Ascending aorta (tissue), 2 donors: ENCODE results near the gene NCAPD3. TPM values are rescaled to one million over a fixed set of nuclear protein-coding genes. Genes with fewer than 3 reads are reported as not detected.

Source experiments
- DNase-seq, 2 donors: peaks; one replicate each; pipeline ENCODE4 v3.0.0-alpha.2; 2019; ENCODE audit warnings: low spot score in 2 of 2
- H3K27ac ChIP-seq, 2 donors: fragments of 200-600 bp; sonication (generic); one replicate each; pipeline ENCODE4 v1.5.1; 2016 to 2017; ENCODE audit warnings: mild to moderate bottlenecking in 1 of 2
- H3K27me3 ChIP-seq: fragments of 200-600 bp; sonication (generic); one replicate; pipeline ENCODE4 v1.5.1; 2017
- H3K36me3 ChIP-seq, 2 donors: fragments of 200-600 bp; sonication (generic); one replicate each; pipeline ENCODE4 v1.5.1; 2016
- H3K4me1 ChIP-seq, 2 donors: fragments of 200-600 bp; sonication (generic); one replicate each; pipeline ENCODE4 v1.5.1; 2016 to 2017; ENCODE audit warnings: mild to moderate bottlenecking in 1 of 2
- H3K4me3 ChIP-seq, 2 donors: fragments of 200-600 bp; sonication (generic); one replicate each; pipeline ENCODE4 v1.5.1; 2016 to 2017; ENCODE audit warnings: mild to moderate bottlenecking in 1 of 2
- H3K9me3 ChIP-seq, 2 donors: fragments of 200-600 bp; sonication (generic); one replicate each; pipeline ENCODE4 v1.5.1; 2016
- intact Hi-C: fragments of 100-400 bp; cut with DNase I; formaldehyde crosslinking; loops from one replicate; pipeline ENCODE4 v1.15.1; 2023
- total RNA-seq: library from RNA; depleted of rRNA; stranded (reverse); fragments of >200 nt; gene quantifications from one replicate; pipeline ENCODE4 v1.1.0, GENCODE V29; 2016
- TF ChIP-seq, protein P1 (sequence below), 3 experiments: fragments of 200-600 bp in 2 of 3; fragments of 450-650 bp in 1 of 3; sonication (generic) in 2 of 3; IDR thresholded peaks; one replicate each; pipeline ENCODE4 v1.5.1; 2016 to 2019; ENCODE audit warnings: antibody characterized with exemption in 3 of 3, mild to moderate bottlenecking in 1 of 3, moderate library complexity in 1 of 3

Gene NCAPD3
- total RNA-seq, 1 donor from 2014 or later, result 4.8 TPM

DNA sequence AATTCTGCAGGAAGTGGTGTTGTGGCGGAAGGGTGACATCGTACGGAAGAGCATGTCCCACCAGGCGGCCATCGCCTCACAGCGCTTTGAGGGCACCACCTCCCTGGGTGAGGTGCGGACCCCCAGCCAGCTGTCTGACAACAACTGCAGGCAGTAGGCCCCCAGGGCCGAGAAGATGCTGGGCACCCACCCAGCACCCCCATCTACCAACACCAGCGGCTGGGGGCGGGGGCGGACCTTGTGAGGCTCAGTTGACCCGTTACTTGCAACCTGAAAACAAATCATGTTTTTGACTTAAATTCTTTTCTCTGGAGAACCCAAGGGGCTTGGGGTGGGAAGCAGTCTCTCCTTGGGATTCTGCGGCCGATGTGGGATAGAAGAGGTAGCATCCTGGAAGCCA is 21.7 kb upstream of the NCAPD3 start:
- H3K27me3 ChIP-seq, result no peaks in the 10 kb centered on the region
- no peak for DNase-seq
- intact Hi-C loops, result no loop called here
- TF ChIP-seq, protein P1, sequence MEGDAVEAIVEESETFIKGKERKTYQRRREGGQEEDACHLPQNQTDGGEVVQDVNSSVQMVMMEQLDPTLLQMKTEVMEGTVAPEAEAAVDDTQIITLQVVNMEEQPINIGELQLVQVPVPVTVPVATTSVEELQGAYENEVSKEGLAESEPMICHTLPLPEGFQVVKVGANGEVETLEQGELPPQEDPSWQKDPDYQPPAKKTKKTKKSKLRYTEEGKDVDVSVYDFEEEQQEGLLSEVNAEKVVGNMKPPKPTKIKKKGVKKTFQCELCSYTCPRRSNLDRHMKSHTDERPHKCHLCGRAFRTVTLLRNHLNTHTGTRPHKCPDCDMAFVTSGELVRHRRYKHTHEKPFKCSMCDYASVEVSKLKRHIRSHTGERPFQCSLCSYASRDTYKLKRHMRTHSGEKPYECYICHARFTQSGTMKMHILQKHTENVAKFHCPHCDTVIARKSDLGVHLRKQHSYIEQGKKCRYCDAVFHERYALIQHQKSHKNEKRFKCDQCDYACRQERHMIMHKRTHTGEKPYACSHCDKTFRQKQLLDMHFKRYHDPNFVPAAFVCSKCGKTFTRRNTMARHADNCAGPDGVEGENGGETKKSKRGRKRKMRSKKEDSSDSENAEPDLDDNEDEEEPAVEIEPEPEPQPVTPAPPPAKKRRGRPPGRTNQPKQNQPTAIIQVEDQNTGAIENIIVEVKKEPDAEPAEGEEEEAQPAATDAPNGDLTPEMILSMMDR (IDR thresholded peaks at IDR 0.05), result no peak
- no peaks in the 10 kb centered on the region for H3K4me1 ChIP-seq
- peaks cover 76 to 85% of the 10 kb centered on the region in 2 donors for H3K36me3 ChIP-seq
- H3K27ac ChIP-seq, result no peak overlapping the region
- no peak overlapping the region for H3K4me3 ChIP-seq
- no peaks in the 10 kb centered on the region for H3K9me3 ChIP-seq

- Histone ChIP-seq H3K36me3 (peaks cover 83 to 91% of the 10 kb centered on the region in 2 donors), H3K9me3 (no peaks in the 10 kb centered on the region), H3K4me1 (no peaks in the 10 kb centered on the region), H3K27ac (no peak overlapping the region), H3K4me3 (no peak overlapping the region), H3K27me3 (no peaks in the 10 kb centered on the region)
- intact Hi-C loops, result no loop called here
- TF ChIP-seq, protein P1 (IDR thresholded peaks at IDR 0.05), result peak in 1 of 3 experiments; percentile 13
- no peak for DNase-seq
Measured at GRCh38 chr11:134244593-134244992, 20.8 kb upstream of the NCAPD3 start.

GRCh38 chr11:134243913-134244312 is 20.1 kb upstream of the NCAPD3 start:
- H3K4me3 ChIP-seq, result no peak overlapping the region
- H3K27ac ChIP-seq, result no peak overlapping the region
- no peaks in the 10 kb centered on the region for H3K4me1 ChIP-seq
- intact Hi-C loops, result no loop called here
- no peaks in the 10 kb centered on the region for H3K27me3 ChIP-seq
- TF ChIP-seq, protein P1 (IDR thresholded peaks at IDR 0.05), result no peak
- peaks cover 79 to 91% of the 10 kb centered on the region in 2 donors for H3K36me3 ChIP-seq
- no peaks in the 10 kb centered on the region for H3K9me3 ChIP-seq
- DNase-seq, result no peak

GRCh38 chr11:134242376-134242775 is 18.6 kb upstream of the NCAPD3 start:
- intact Hi-C loops, result no loop called here
- H3K27me3 ChIP-seq, result no peaks in the 10 kb centered on the region
- no peaks in the 10 kb centered on the region for H3K9me3 ChIP-seq
- no peak for DNase-seq
- H3K4me3 ChIP-seq, result no peak overlapping the region
- no peak overlapping the region for H3K27ac ChIP-seq
- peaks cover 74 to 88% of the 10 kb centered on the region in 2 donors for H3K36me3 ChIP-seq
- H3K4me1 ChIP-seq, result no peaks in the 10 kb centered on the region
- TF ChIP-seq, protein P1 (IDR thresholded peaks at IDR 0.05), result no peak

- H3K4me3 ChIP-seq, result no peak overlapping the region
- H3K27ac ChIP-seq, result no peak overlapping the region
- no peaks in the 10 kb centered on the region for H3K4me1 ChIP-seq
- TF ChIP-seq, protein P1 (IDR thresholded peaks at IDR 0.05), result no peak
- peaks cover 64 to 80% of the 10 kb centered on the region in 2 donors for H3K36me3 ChIP-seq
- DNase-seq, result no peak
- intact Hi-C loops, result no loop called here
- no peaks in the 10 kb centered on the region for H3K9me3 ChIP-seq
- H3K27me3 ChIP-seq, result no peaks in the 10 kb centered on the region
Measured at GRCh38 chr11:134240592-134240991, 16.8 kb upstream of the NCAPD3 start.

DNA sequence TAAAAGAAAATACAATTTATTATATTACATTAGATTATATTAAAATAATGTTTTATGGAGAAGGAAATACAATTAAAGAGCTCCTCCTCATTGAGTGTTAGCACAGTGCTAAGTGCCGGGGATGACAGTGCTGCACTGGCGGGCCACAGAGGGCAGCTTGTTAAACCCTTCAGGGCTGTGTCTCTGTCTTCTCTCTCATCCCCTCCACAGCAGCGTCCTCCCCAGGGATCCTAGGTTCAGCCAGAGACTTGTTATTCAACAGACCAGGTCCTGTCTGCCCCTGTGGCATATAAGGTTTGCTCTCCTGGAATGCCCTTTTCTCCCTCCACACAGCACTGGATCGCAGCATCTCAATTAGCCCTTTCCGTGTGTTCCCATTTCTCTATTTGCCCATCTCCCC is 15.2 kb upstream of the NCAPD3 start:
- DNase-seq, result peak in 1 of 2 donors; percentile 33
- Histone ChIP-seq H3K27ac (no peak overlapping the region), H3K27me3 (no peaks in the 10 kb centered on the region), H3K4me1 (no peaks in the 10 kb centered on the region), H3K9me3 (no peaks in the 10 kb centered on the region), H3K4me3 (no peak overlapping the region), H3K36me3 (peaks cover 53 to 72% of the 10 kb centered on the region in 2 donors)
- TF ChIP-seq, protein P1 (IDR thresholded peaks at IDR 0.05), result no peak
- intact Hi-C loops, result no loop called here
